Measurements from ENCODE around the gene PHF1. TPM values are rescaled to one million over a fixed set of nuclear protein-coding genes. Genes with fewer than 3 reads are reported as not detected.

PHF1 gene
- total RNA-seq, 2 donors from 2014 or later = 21.9 to 39.5 TPM

GRCh38 chr6:33404884-33405283, 5.9 kb upstream of the PHF1 start:
- H3K4me3 ChIP-seq = no peak overlapping the region
- no peaks in the 10 kb centered on the region for H3K9me3 ChIP-seq
- H3K9ac ChIP-seq (ENCODE audit: low read depth in 2 of 2, low read length in 2 of 2) = no peak overlapping the region
- no peak overlapping the region for H3K27ac ChIP-seq
- H3K27me3 ChIP-seq = no peaks in the 10 kb centered on the region
- no peaks in the 10 kb centered on the region for H3K36me3 ChIP-seq
- no peaks in the 10 kb centered on the region for H3K4me1 ChIP-seq
- intact Hi-C loops (cut with DNase I) = no loop called here
- DNase-seq = no peak
- TF ChIP-seq CTCF (IDR thresholded peaks at IDR 0.05) = no peak

- H3K4me3 ChIP-seq = no peak overlapping the region
- H3K27me3 ChIP-seq = no peaks in the 10 kb centered on the region
- no peaks in the 10 kb centered on the region for H3K9me3 ChIP-seq
- no peak for DNase-seq
- H3K9ac ChIP-seq (ENCODE audit: low read depth in 2 of 2, low read length in 2 of 2) = peak overlapping the region in 1 of 2 donors; percentile 19
- no peak for TF ChIP-seq CTCF (IDR thresholded peaks at IDR 0.05)
- H3K4me1 ChIP-seq = no peaks in the 10 kb centered on the region
- H3K36me3 ChIP-seq = no peaks in the 10 kb centered on the region
- intact Hi-C loops (cut with DNase I) = no loop called here
- no peak overlapping the region for H3K27ac ChIP-seq
Measured at GRCh38 chr6:33405386-33405940, 5.4 kb upstream of the PHF1 start.

- peak overlapping the region in 1 of 2 donors; percentile 19 for H3K9ac ChIP-seq (ENCODE audit: low read depth in 2 of 2, low read length in 2 of 2)
- no peaks in the 10 kb centered on the region for H3K9me3 ChIP-seq
- no peak for TF ChIP-seq CTCF (IDR thresholded peaks at IDR 0.05)
- H3K4me1 ChIP-seq = no peaks in the 10 kb centered on the region
- H3K36me3 ChIP-seq = no peaks in the 10 kb centered on the region
- intact Hi-C loops (cut with DNase I) = no loop called here
- H3K27me3 ChIP-seq = no peaks in the 10 kb centered on the region
- no peak for DNase-seq
- no peak overlapping the region for H3K27ac ChIP-seq
- H3K4me3 ChIP-seq = no peak overlapping the region
Measured at GRCh38 chr6:33406126-33406525, 4.7 kb upstream of the PHF1 start.

- TF ChIP-seq CTCF (IDR thresholded peaks at IDR 0.05) = no peak
Measured at GRCh38 chr6:33407132-33407718, 3.6 kb upstream of the PHF1 start.

GRCh38 chr6:33410050-33410710, 634 bp upstream of the PHF1 start:
- H3K9me3 ChIP-seq = no peaks in the 10 kb centered on the region
- TF ChIP-seq CTCF (IDR thresholded peaks at IDR 0.05) = no peak
- H3K36me3 ChIP-seq = peaks cover 4% of the 10 kb centered on the region
- peak; percentile 98 for DNase-seq
- intact Hi-C loops (cut with DNase I) = loop anchor here (10.0 kb wide), 1 partner anchor 95 kb away; the partner anchor contains the start of genes TAPBP and ZBTB22
- no peaks in the 10 kb centered on the region for H3K27me3 ChIP-seq
- peak overlapping the region; percentile 88 for H3K4me3 ChIP-seq
- H3K4me1 ChIP-seq = no peaks in the 10 kb centered on the region
- peak overlapping the region; percentile 69 to 72 for H3K9ac ChIP-seq (ENCODE audit: low read depth in 2 of 2, low read length in 2 of 2)
- peak overlapping the region; percentile 93 for H3K27ac ChIP-seq

More at GRCh38 chr6:33407132-33407718, 3.6 kb upstream of the PHF1 start:
- Histone ChIP-seq H3K27me3 (no peaks in the 10 kb centered on the region), H3K27ac (no peak overlapping the region), H3K4me3 (no peak overlapping the region), H3K9me3 (no peaks in the 10 kb centered on the region), H3K4me1 (no peaks in the 10 kb centered on the region), H3K36me3 (no peaks in the 10 kb centered on the region), H3K9ac (ENCODE audit: low read depth in 2 of 2, low read length in 2 of 2) (no peak overlapping the region)
- intact Hi-C loops (cut with DNase I) = no loop called here
- DNase-seq = no peak
